Measurements from ENCODE around the gene DGAT2L6. TPM values are rescaled to one million over a fixed set of nuclear protein-coding genes. Genes with fewer than 3 reads are reported as not detected.
"Not testable (repeated sequence)": the region's sequence is repeated elsewhere in the genome, so short reads cannot be mapped to it uniquely, and the experiment has no call there.

Gene DGAT2L6
- total RNA-seq, 4 donors from 2014 or later: not detected

GRCh38 chrX:70240751-70241150 lies 63.5 kb downstream of the DGAT2L6 start:
- Histone ChIP-seq H3K9me3 (no peaks in the 10 kb centered on the region), H3K27ac (no peak overlapping the region), H3K36me3 (no peaks in the 10 kb centered on the region), H3K27me3 (no peaks in the 10 kb centered on the region), H3K4me1 (no peaks in the 10 kb centered on the region), H3K4me3 (no peak overlapping the region)
- TF ChIP-seq POLR2A (IDR thresholded peaks at IDR 0.05) (no peak), CTCF (IDR thresholded peaks at IDR 0.05) (no peak)
- no peak for DNase-seq
- intact Hi-C loops (cut with DNase I; ENCODE audit: low total_unique reads): no loop called here

GRCh38 chrX:70241501-70241900 lies 64.2 kb downstream of the DGAT2L6 start:
- Histone ChIP-seq H3K27me3 (no peaks in the 10 kb centered on the region), H3K9me3 (no peaks in the 10 kb centered on the region), H3K36me3 (no peaks in the 10 kb centered on the region), H3K4me1 (no peaks in the 10 kb centered on the region), H3K4me3 (no peak overlapping the region), H3K27ac (no peak overlapping the region)
- intact Hi-C loops (cut with DNase I; ENCODE audit: low total_unique reads): no loop called here
- no peak for DNase-seq
- TF ChIP-seq CTCF (IDR thresholded peaks at IDR 0.05): no peak
- TF ChIP-seq POLR2A (IDR thresholded peaks at IDR 0.05): no peak

GRCh38 chrX:70243601-70244000 lies 66.3 kb downstream of the DGAT2L6 start:
- intact Hi-C loops (cut with DNase I; ENCODE audit: low total_unique reads); H3K9me3 ChIP-seq; H3K27ac ChIP-seq; H3K36me3 ChIP-seq; H3K4me3 ChIP-seq; H3K27me3 ChIP-seq; H3K4me1 ChIP-seq; DNase-seq: not testable (repeated sequence)

- intact Hi-C loops (cut with DNase I; ENCODE audit: low total_unique reads): no loop called here
- Histone ChIP-seq H3K4me1 (no peaks in the 10 kb centered on the region), H3K36me3 (no peaks in the 10 kb centered on the region), H3K4me3 (no peak overlapping the region), H3K9me3 (no peaks in the 10 kb centered on the region), H3K27ac (no peak overlapping the region), H3K27me3 (no peaks in the 10 kb centered on the region)
- no peak for TF ChIP-seq POLR2A (IDR thresholded peaks at IDR 0.05)
- TF ChIP-seq CTCF (IDR thresholded peaks at IDR 0.05): no peak
- no peak for DNase-seq
Measured at GRCh38 chrX:70244881-70245280, 67.6 kb downstream of the DGAT2L6 start.

GRCh38 chrX:70247252-70247651 lies 70.0 kb downstream of the DGAT2L6 start:
- intact Hi-C loops (cut with DNase I; ENCODE audit: low total_unique reads): no loop called here
- Histone ChIP-seq H3K9me3 (no peaks in the 10 kb centered on the region), H3K4me3 (no peak overlapping the region), H3K36me3 (no peaks in the 10 kb centered on the region), H3K27ac (no peak overlapping the region), H3K4me1 (no peaks in the 10 kb centered on the region), H3K27me3 (no peaks in the 10 kb centered on the region)
- DNase-seq: no peak
- TF ChIP-seq CTCF (IDR thresholded peaks at IDR 0.05) (no peak), POLR2A (IDR thresholded peaks at IDR 0.05) (no peak)

GRCh38 chrX:70252491-70252890 lies 75.2 kb downstream of the DGAT2L6 start:
- DNase-seq: no peak
- no peaks in the 10 kb centered on the region for H3K9me3 ChIP-seq
- no peak for TF ChIP-seq CTCF (IDR thresholded peaks at IDR 0.05)
- no peak for TF ChIP-seq POLR2A (IDR thresholded peaks at IDR 0.05)
- no peak overlapping the region for H3K4me3 ChIP-seq
- no peaks in the 10 kb centered on the region for H3K36me3 ChIP-seq
- no peaks in the 10 kb centered on the region for H3K4me1 ChIP-seq
- intact Hi-C loops (cut with DNase I; ENCODE audit: low total_unique reads): no loop called here
- H3K27ac ChIP-seq: no peak overlapping the region
- peaks cover 0 to 5% of the 10 kb centered on the region in 2 donors for H3K27me3 ChIP-seq
